K562 (cell line): ENCODE measurements around the gene CNOT4. TPM values are rescaled to one million over a fixed set of nuclear protein-coding genes. Genes with fewer than 3 reads are reported as not detected.

Experiments
- ADNP ChIP-seq: fragments of 200-800 bp; sonication (Bioruptor generic); IDR thresholded peaks from 2 replicates; pipeline ENCODE4 v1.6.1; 2016; ENCODE audit warnings: missing genetic modification characterization, missing compliant biosample characterization
- C11orf30 ChIP-seq: fragments of 450-650 bp; IDR thresholded peaks from 2 replicates; pipeline ENCODE4 v1.6.1; 2016; ENCODE audit warnings: low read depth, mild to moderate bottlenecking
- CBX2 ChIP-seq: fragments of 200-600 bp; sonication (generic); IDR thresholded peaks from one replicate; pipeline ENCODE4 v1.6.1; 2012; ENCODE audit warnings: mild to moderate bottlenecking, low read length, inconsistent platforms; ENCODE audit not compliant: insufficient read depth, poor library complexity, severe bottlenecking
- CEBPB ChIP-seq: fragments of 450-650 bp; IDR thresholded peaks from 2 replicates; pipeline ENCODE4 v1.6.1; 2016; ENCODE audit warnings: missing genetic modification characterization, missing compliant biosample characterization
- DMBX1 ChIP-seq: fragments of 250-450 bp; sonication (Bioruptor Pico); IDR thresholded peaks from 2 replicates; pipeline ENCODE4 v1.8.0; 2022; ENCODE audit warnings: inconsistent platforms, mild to moderate bottlenecking, moderate library complexity, borderline replicate concordance
- EP400 ChIP-seq: fragments of 450-650 bp; IDR thresholded peaks from 2 replicates; pipeline ENCODE4 v1.6.1; 2017; ENCODE audit warnings: antibody characterized with exemption, mild to moderate bottlenecking, moderate library complexity
- ESRRB ChIP-seq: fragments of 250-450 bp; sonication (Bioruptor Pico); IDR thresholded peaks from 2 replicates; pipeline ENCODE4 v1.5.0; 2020; ENCODE audit warnings: mild to moderate bottlenecking, moderate library complexity, borderline replicate concordance
- FOXK1 ChIP-seq: sonication (generic); formaldehyde crosslinking; IDR thresholded peaks from 2 replicates; pipeline ENCODE4 v1.8.0; 2022; ENCODE audit warnings: missing genetic modification reagents, mild to moderate bottlenecking, borderline replicate concordance
- FOXM1 ChIP-seq, 2 experiments: fragments of 450-650 bp in 1 of 2; sonication (generic) in 1 of 2; formaldehyde crosslinking in 1 of 2; IDR thresholded peaks; 2 replicates each; pipeline versions ENCODE4 v1.6.1 to v1.9.0; 2017 to 2022; ENCODE audit warnings: low read depth in 2 of 2, mild to moderate bottlenecking in 2 of 2, missing genetic modification reagents in 1 of 2, moderate library complexity in 1 of 2
- MLLT1 ChIP-seq, 2 experiments: fragments of 450-650 bp; IDR thresholded peaks; 2 replicates each; pipeline ENCODE4 v1.6.1; 2016
- NKRF ChIP-seq: fragments of 450-650 bp; IDR thresholded peaks from 2 replicates; pipeline ENCODE4 v1.6.1; 2016; ENCODE audit warnings: borderline replicate concordance
- RAD21 ChIP-seq, 2 experiments: fragments of 250-450 bp in 1 of 2; fragments of 450-650 bp in 1 of 2; sonication (Bioruptor Pico) in 1 of 2; formaldehyde crosslinking in 1 of 2; IDR thresholded peaks in 1 of 2; conservative IDR thresholded peaks in 1 of 2; 2 replicates each; pipeline versions ENCODE4 v1.4.0 to v1.8.0; 2020 to 2022; ENCODE audit warnings: mild to moderate bottlenecking in 2 of 2, moderate library complexity in 1 of 2
- RBM34 ChIP-seq: fragments of 200-400 bp; formaldehyde crosslinking; IDR thresholded peaks from 2 replicates; pipeline ENCODE4 v1.6.1; 2018; ENCODE audit warnings: low read length, borderline replicate concordance; ENCODE audit not compliant: insufficient read depth
- STAT5A ChIP-seq: IDR thresholded peaks from 2 replicates; pipeline ENCODE4 v1.6.1; 2012; ENCODE audit warnings: low read length, inconsistent platforms, borderline replicate concordance
- STAT6 ChIP-seq: sonication (generic); formaldehyde crosslinking; IDR thresholded peaks from 2 replicates; pipeline ENCODE4 v1.8.1; 2023; ENCODE audit warnings: mild to moderate bottlenecking, missing genetic modification reagents
- ZBTB43 ChIP-seq: sonication (generic); formaldehyde crosslinking; IDR thresholded peaks from 2 replicates; pipeline ENCODE4 v1.8.0; 2023; ENCODE audit warnings: mild to moderate bottlenecking, missing genetic modification reagents
- ZNF785 ChIP-seq: fragments of 250-450 bp; sonication (Bioruptor Pico); IDR thresholded peaks from 2 replicates; pipeline ENCODE4 v1.4.0; 2020; ENCODE audit warnings: mild to moderate bottlenecking
- polyA plus RNA-seq, 8 experiments: library from polyadenylated mRNA; depleted of rRNA in 4 of 8; stranded (reverse) in 5 of 8; unstranded in 3 of 8; fragments of >200 nt; fragmentation: Nextera tagmentation in 2 of 8; fragmentation: Illumina TruSeq in 1 of 8; extraction: Ambion mirVana in 2 of 8; extraction: Trizol in 1 of 8; gene quantifications; 2 replicates each; pipeline versions ENCODE4 v1.2.1 to v1.2.3, GENCODE V29; 2011 to 2014; ENCODE audit warnings: inconsistent platforms in 1 of 8, missing spikeins in 1 of 8
- total RNA-seq, 7 experiments: library from RNA; depleted of rRNA in 6 of 7; stranded (reverse); fragments of >200 nt in 6 of 7; fragmentation: Illumina TruSeq in 2 of 7; extraction: Trizol in 2 of 7; gene quantifications; 2 replicates each; pipeline versions ENCODE4 v1.2.1 to v1.2.3, GENCODE V29; 2011 to 2021; ENCODE audit warnings: low replicate concordance in 1 of 7

Gene CNOT4
- total and polyA plus RNA-seq, 9 of the 15 experiments (the other 6 are each of a cell fraction or from before 2014, with no cell fraction given) = 8.6 to 24.1 (median 15.4) TPM

- TF ChIP-seq ZBTB43 (CRISPR knock-in tag) (no peak), NKRF (no peak), MLLT1 (IDR thresholded peaks at IDR 0.05) (no peak), CBX2 (no peak), RAD21 (CRISPR knock-in tag; conservative IDR thresholded peaks at IDR 0.05 in 1 of 2, IDR thresholded peaks at IDR 0.05 in 1 of 2) (peak in 1 of 2 experiments; percentile 38; a peak in 2 of 4 replicates), DMBX1 (CRISPR knock-in tag) (no peak), FOXK1 (CRISPR knock-in tag) (no peak), ESRRB (CRISPR knock-in tag) (no peak), ADNP (tag) (no peak), C11orf30 (no peak), ZNF785 (CRISPR knock-in tag) (no peak), CEBPB (tag) (peak; percentile 94), RBM34 (no peak), STAT5A (no peak), EP400 (no peak), FOXM1 (IDR thresholded peaks at IDR 0.05; ENCODE audit: low read depth) (no peak), FOXM1 (CRISPR knock-in tag; IDR thresholded peaks at IDR 0.05; ENCODE audit: low read depth) (no peak), STAT6 (no peak)
Measured at GRCh38 chr7:135341049-135341448, 168.9 kb downstream of the CNOT4 start (continued).
